HuH-7.5 (cell line): ENCODE measurements around the gene NAA50.

ENCODE experiments used
- DNase-seq: peaks from one replicate; pipeline ENCODE4 v3.0.0; 2011; ENCODE audit warnings: low spot score

The NAA50 gene

GRCh38 chr3:113685956-113686721 lies 59.9 kb downstream of the NAA50 start:
- no peak for DNase-seq

- no peak for DNase-seq
Measured at GRCh38 chr3:113685124-113685523, 60.9 kb downstream of the NAA50 start.

- DNase-seq: no peak
Measured at GRCh38 chr3:113684271-113684819, 61.7 kb downstream of the NAA50 start.

GRCh38 chr3:113678773-113679172 lies 67.3 kb downstream of the NAA50 start:
- DNase-seq: no peak

- no peak for DNase-seq
Measured at GRCh38 chr3:113677737-113678136, 68.3 kb downstream of the NAA50 start.

- DNase-seq: no peak
Measured at GRCh38 chr3:113676261-113676660, 69.8 kb downstream of the NAA50 start.

GRCh38 chr3:113673593-113673992 lies 72.5 kb downstream of the NAA50 start:
- no peak for DNase-seq

GRCh38 chr3:113668015-113668414 lies 78.0 kb downstream of the NAA50 start:
- DNase-seq: no peak
